Activated naive CD8-positive, alpha-beta T cell treated with anti-CD3 and anti-CD28 coated beads, Interleukin-2, amount 50 U/mL, for 24 hours (primary cell): Measurements from ENCODE around the gene APBA2.
"Not testable (repeated sequence)": the region's sequence is repeated elsewhere in the genome, so short reads cannot be mapped to it uniquely, and the experiment has no call there.

Experiments used
- ATAC-seq: fragments of 150-1000 bp; cut with Tn5 transposase; one replicate; pipeline ENCODE4 v1.10.0; 2021
- DNase-seq: peaks from one replicate; pipeline ENCODE4 v3.0.0; 2021
- H3K27ac Mint-ChIP-seq: one replicate; pipeline ENCODE4 v1.8.0; 2021; ENCODE audit warnings: mild to moderate bottlenecking, mixed read lengths
- H3K27me3 Mint-ChIP-seq: one replicate; pipeline ENCODE4 v1.8.0; 2021; ENCODE audit warnings: mixed read lengths
- H3K36me3 Mint-ChIP-seq: one replicate; pipeline ENCODE4 v1.8.0; 2021; ENCODE audit warnings: low read depth, mixed read lengths
- H3K4me1 Mint-ChIP-seq: one replicate; pipeline ENCODE4 v1.8.0; 2021; ENCODE audit warnings: mixed read lengths
- H3K4me3 Mint-ChIP-seq: one replicate; pipeline ENCODE4 v1.8.0; 2021; ENCODE audit warnings: mild to moderate bottlenecking, moderate library complexity, mixed read lengths
- H3K9me3 Mint-ChIP-seq: one replicate; pipeline ENCODE4 v1.8.0; 2021; ENCODE audit warnings: mixed read lengths

Gene APBA2

DNA sequence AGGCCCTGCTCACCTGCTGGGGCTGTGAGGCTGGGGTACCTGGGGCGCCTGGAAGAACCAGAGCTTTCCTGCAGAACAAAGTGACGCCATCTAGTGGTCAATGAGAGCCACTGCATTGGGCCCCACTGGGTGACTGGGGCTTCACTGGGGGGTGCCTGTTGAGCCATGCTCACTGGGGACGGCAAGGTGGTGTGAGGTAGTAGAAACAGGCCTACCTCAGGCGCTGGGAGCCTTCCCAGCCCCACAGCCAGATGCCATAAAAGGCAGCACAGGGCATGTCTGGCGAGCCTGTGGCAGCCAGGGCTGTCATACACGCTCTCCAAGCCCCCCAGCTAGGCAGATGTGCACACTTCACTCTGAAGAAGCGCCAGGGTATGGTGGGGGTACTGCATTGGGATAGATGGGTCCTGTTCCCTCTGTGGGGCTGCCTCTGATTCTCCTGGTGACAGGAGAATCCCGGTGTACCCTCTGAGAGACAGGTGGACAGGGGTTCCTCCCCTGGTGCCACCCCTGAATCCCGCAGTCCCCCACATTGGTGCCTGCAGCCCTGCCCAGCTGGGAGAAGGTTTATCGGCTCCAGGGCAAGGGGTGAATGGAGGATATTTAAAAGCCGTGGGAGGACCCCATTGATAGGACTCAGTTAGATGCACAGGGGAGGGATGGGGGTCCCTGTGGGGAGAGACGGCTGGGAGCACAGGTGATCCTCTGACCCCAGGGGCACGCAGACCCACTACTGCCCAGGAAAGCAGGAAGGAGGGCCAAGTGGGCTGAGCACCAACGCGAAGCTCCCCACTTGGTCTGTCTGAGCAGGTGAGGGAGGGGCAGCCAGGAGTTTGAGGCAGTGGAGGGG is 205.1 kb downstream of the APBA2 start:
- Mint-ChIP-seq H3K27me3 (no peaks in the 10 kb centered on the region), H3K4me1 (peaks cover 22% of the 10 kb centered on the region), H3K9me3 (no peaks in the 10 kb centered on the region), H3K4me3 (no peak overlapping the region), H3K36me3 (no peaks in the 10 kb centered on the region), H3K27ac (no peak overlapping the region)
- DNase-seq (peak; percentile 61), ATAC-seq (peak; percentile 26)

DNA sequence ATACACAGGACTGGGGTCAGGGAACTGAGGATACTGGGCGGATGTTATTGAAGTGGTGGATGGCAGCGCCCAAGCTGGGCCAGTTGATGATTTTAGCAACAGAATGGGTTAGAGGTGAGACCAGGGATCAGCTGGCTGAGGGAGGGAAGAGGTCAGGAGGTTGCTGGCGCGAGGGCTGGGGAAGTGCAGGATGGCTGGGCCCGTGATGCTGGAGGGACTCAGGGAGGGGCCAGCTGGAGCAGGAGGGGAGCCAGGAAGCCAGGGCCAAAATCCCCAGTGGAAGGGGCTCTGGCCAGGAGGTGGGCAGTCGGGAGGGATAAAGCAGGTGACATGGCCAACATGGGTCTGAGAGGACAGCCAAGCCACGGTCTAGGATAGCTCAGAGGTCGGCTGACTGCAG is 205.9 kb downstream of the APBA2 start:
- ATAC-seq (no peak), DNase-seq (no peak)
- no peak overlapping the region for H3K4me3 Mint-ChIP-seq
- no peaks in the 10 kb centered on the region for H3K9me3 Mint-ChIP-seq
- no peaks in the 10 kb centered on the region for H3K27me3 Mint-ChIP-seq
- no peak overlapping the region for H3K27ac Mint-ChIP-seq
- peaks cover 22% of the 10 kb centered on the region for H3K4me1 Mint-ChIP-seq
- no peaks in the 10 kb centered on the region for H3K36me3 Mint-ChIP-seq

DNA sequence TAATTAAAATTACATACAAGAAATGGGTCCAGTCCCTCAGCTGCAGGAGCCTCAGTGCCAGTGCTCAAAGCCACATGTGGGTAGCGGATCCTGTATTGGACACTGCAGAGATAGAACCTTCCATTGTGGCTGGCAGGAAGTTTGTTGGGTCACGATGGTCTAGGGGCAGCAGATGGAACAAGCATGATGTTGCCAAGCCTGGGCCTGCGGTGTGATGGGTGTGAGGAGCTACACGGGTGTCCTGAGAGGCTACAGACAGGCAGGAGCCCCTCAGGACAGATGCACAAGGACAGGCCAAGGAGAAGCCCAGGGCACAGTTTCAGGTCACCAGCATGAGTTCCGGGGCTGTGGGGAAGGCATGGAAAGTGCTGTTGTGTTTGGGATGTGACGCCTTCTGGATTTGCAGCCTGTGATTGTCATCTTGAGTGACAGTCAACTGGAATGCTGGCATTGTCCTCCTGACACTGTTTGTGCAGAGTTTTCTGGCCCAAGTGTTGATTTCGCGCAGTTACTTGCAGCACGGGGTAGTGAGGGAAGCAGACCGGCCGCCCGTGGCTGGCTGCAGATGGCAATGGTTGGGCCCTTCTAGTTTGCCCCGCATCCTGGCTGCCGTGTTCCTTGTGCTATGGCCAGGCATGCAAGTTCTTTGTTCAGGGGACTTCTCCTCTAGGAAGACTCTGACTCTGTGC is 206.7 kb downstream of the APBA2 start:
- H3K27ac Mint-ChIP-seq, result no peak overlapping the region
- H3K4me1 Mint-ChIP-seq, result peaks cover 22% of the 10 kb centered on the region
- H3K27me3 Mint-ChIP-seq, result no peaks in the 10 kb centered on the region
- H3K9me3 Mint-ChIP-seq, result no peaks in the 10 kb centered on the region
- DNase-seq (no peak), ATAC-seq (no peak)
- no peak overlapping the region for H3K4me3 Mint-ChIP-seq
- no peaks in the 10 kb centered on the region for H3K36me3 Mint-ChIP-seq

DNA sequence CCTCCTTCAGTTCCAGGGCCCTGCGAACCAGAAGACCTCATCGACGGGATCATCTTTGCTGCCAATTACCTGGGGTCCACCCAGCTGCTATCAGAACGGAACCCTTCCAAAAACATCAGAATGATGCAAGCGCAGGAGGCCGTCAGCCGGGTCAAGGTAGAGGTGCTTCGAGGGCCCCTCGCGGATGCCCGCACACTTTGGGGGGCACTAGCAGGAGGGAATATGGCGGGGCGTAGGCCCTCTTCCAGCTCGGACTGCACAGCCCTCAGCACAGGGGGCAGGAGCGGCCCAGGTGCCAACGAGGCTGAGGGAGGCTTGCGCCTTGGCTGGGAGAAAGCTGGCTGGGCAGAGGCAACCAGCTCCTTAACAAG is 207.3 kb downstream of the APBA2 start:
- Mint-ChIP-seq H3K9me3 (no peaks in the 10 kb centered on the region), H3K36me3 (no peaks in the 10 kb centered on the region), H3K27me3 (no peaks in the 10 kb centered on the region), H3K4me1 (peaks cover 17% of the 10 kb centered on the region), H3K4me3 (no peak overlapping the region), H3K27ac (no peak overlapping the region)
- DNase-seq (no peak), ATAC-seq (no peak)

DNA sequence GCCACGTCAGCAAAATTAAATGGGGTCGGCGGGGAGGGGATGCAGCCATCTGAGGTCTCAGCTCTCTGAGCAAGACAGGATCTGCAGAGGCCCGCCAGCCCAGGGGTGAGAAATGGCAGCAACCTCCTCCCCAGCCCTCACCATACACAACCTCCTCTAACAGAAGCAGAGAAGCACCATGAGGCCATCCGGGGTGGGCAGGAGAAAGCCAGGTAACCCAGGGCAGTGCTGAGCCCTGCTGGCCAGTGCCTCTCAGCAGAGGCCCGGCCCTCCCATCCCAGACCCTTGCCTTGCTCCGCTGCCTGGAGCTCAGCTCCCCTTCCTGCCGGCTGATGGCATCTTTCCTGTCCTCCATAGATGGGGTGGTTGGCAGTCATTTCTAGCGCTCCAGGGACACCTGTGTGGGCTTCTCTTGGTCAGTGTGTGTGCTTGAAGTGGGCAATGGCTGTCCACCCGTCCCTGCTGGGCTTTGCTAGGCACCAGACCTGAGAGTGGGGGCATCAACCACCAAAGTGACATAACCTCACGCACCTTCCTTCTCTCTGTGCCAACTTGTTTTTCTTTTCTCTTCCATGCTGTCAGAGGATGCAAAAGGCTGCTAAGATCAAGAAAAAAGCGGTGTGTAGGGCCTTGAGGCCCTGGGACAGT is 208.0 kb downstream of the APBA2 start:
- H3K9me3 Mint-ChIP-seq, result no peaks in the 10 kb centered on the region
- no peaks in the 10 kb centered on the region for H3K36me3 Mint-ChIP-seq
- no peaks in the 10 kb centered on the region for H3K27me3 Mint-ChIP-seq
- no peak overlapping the region for H3K4me3 Mint-ChIP-seq
- no peak for DNase-seq
- peaks cover 10% of the 10 kb centered on the region for H3K4me1 Mint-ChIP-seq
- H3K27ac Mint-ChIP-seq, result no peak overlapping the region
- ATAC-seq, result no peak

DNA sequence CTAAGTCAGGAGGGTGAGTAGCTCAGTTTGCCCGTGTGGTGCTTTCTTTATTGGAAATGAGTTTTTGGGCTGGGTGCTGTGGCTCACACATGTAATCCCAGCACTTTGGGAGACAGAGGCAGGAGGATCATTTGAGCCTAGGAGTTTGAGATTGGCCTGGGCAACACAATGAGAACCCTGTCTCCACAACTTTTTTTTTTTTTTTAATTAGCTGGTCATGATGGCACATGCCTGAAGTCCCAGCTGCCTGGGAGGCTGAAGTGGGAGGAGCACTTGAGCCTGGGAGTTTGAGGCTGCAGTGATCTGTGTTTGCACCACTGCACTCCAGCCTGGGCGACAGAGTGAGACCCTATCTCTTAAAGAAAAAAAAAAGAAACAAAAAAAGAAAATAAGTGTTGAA is 208.9 kb downstream of the APBA2 start:
- DNase-seq (no peak), ATAC-seq (no peak)
- H3K36me3 Mint-ChIP-seq, result no peaks in the 10 kb centered on the region
- H3K27ac Mint-ChIP-seq, result no peak overlapping the region
- H3K4me1 Mint-ChIP-seq, result peaks cover 7% of the 10 kb centered on the region
- no peak overlapping the region for H3K4me3 Mint-ChIP-seq
- H3K27me3 Mint-ChIP-seq, result no peaks in the 10 kb centered on the region
- H3K9me3 Mint-ChIP-seq, result no peaks in the 10 kb centered on the region

DNA sequence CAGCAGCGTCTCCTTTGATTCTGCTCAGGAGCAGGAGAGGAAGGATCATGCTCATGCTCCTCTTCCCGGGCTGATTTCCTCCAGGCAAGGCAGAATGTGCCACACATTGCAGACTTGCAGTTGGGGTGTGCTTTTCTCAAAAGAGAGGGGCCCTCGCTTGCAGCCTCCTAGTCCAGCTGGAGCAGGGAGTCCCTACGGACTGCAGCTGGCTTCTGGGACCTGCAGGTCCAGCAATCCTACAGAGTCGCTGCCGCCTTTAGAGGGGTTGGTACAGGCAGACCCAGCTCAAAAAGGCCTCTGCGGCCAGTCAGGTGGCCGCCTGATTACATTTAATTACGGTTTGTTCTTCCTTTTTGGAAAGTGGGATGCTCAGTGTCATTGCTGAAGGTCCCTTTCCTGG is 210.0 kb downstream of the APBA2 start:
- no peaks in the 10 kb centered on the region for H3K9me3 Mint-ChIP-seq
- DNase-seq (no peak), ATAC-seq (no peak)
- H3K4me1 Mint-ChIP-seq, result no peaks in the 10 kb centered on the region
- H3K4me3 Mint-ChIP-seq, result no peak overlapping the region
- H3K27ac Mint-ChIP-seq, result no peak overlapping the region
- no peaks in the 10 kb centered on the region for H3K27me3 Mint-ChIP-seq
- no peaks in the 10 kb centered on the region for H3K36me3 Mint-ChIP-seq

DNA sequence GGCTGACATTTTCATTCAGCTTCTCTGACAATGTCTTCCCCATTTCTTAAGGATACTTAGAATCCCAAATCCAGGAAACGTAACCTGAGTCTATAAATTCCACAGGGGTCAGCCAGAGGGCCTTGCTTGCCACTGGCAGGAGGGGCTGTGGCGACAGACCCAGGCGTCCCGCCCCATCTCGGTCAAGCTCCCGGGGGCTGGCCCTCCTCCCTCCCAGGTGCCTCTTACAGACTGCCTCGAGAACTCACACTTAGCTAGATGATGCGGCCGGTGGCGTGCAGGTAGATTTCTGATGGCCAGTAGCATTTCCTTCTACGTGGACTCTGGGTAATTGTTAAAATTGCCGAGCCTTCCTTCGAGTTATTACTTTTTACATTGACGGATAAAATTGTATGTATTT is 211.4 kb downstream of the APBA2 start:
- H3K36me3 Mint-ChIP-seq, result no peaks in the 10 kb centered on the region
- no peaks in the 10 kb centered on the region for H3K4me1 Mint-ChIP-seq
- H3K4me3 Mint-ChIP-seq, result no peak overlapping the region
- DNase-seq, result no peak
- no peaks in the 10 kb centered on the region for H3K9me3 Mint-ChIP-seq
- no peak for ATAC-seq
- no peak overlapping the region for H3K27ac Mint-ChIP-seq
- H3K27me3 Mint-ChIP-seq, result no peaks in the 10 kb centered on the region

DNA sequence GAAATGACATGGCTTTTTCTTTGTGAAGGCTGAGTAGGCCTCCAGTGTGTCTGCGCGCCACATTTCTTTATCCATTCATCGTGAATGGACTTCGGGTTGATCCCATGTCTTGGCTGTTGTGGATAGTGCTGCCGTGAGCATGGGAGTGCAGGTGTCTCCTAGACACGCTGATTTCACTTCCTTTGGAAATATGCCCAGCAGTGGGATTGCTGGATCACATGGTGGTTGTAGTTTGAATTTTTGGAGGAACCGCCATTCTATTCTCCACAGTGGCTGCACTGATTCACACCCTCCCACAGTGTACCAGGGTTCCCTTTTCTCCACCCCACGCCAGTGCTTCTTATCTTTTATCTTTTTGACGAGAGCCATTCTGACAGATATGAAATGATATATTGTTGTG is 212.2 kb downstream of the APBA2 start:
- H3K27me3 Mint-ChIP-seq, result no peaks in the 10 kb centered on the region
- no peaks in the 10 kb centered on the region for H3K36me3 Mint-ChIP-seq
- H3K4me3 Mint-ChIP-seq, result no peak overlapping the region
- ATAC-seq, result no peak
- no peaks in the 10 kb centered on the region for H3K9me3 Mint-ChIP-seq
- no peaks in the 10 kb centered on the region for H3K4me1 Mint-ChIP-seq
- H3K27ac Mint-ChIP-seq, result no peak overlapping the region
- no peak for DNase-seq

DNA sequence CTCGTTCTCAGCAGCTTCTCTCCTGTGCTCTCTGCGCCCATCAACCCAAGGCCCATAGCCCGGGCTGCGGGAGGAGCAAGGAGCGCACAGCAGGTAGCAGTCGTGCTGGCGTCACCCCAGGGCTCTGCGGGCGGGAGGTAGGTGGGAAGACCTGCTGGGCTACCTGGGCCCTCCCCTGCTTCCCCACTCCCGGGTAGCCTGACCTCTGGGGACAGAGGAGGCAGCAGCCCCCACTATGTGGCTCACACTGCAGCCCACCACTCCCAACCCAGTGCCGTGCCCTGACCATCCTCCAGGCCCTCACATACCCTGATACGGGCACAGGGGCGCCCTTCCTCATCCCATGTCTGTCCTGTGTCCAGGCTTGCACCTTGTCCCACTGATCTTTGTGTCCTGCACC is 212.9 kb downstream of the APBA2 start:
- H3K27ac Mint-ChIP-seq, result no peak overlapping the region
- ATAC-seq (no peak), DNase-seq (no peak)
- no peaks in the 10 kb centered on the region for H3K36me3 Mint-ChIP-seq
- no peaks in the 10 kb centered on the region for H3K4me1 Mint-ChIP-seq
- no peak overlapping the region for H3K4me3 Mint-ChIP-seq
- H3K27me3 Mint-ChIP-seq, result no peaks in the 10 kb centered on the region
- no peaks in the 10 kb centered on the region for H3K9me3 Mint-ChIP-seq

DNA sequence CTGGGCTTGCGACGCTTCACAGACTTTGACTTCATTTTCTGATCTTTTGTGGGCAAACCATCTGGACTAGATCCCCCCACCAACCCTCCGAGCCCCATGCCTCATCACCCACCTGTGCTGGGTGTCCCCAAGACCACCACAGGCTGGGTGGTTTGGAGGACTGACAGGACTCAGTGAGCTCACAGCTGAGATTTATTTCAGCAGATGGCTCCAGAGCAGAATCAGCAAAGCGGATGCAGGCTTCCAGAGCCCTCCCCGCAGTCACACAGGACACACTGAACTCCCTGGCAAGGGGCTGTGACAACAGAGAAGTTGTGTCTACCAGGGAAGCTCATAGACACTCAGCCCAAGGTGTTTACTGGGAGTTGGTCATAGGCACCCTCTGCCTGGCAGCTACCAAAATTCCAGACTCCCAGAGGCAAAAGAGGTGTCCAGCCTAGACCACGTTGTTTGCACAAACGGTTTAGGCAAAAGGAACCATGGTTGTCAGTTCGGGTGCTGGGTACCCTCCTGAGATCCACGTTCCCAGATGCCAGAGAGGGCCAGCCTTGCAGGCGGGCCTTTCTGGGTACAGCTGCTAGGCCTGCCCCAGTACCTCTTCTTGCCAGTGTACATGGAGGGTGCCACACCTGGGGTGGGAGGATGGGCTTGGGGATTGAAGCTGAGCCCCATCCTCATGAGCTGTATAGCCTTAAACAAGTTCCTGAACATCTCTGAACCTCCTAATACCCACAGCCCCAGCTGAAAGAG is 213.5 kb downstream of the APBA2 start:
- DNase-seq (no peak), ATAC-seq (no peak)
- Mint-ChIP-seq H3K4me1 (no peaks in the 10 kb centered on the region), H3K4me3 (no peak overlapping the region), H3K36me3 (no peaks in the 10 kb centered on the region), H3K9me3 (no peaks in the 10 kb centered on the region), H3K27ac (no peak overlapping the region), H3K27me3 (no peaks in the 10 kb centered on the region)

DNA sequence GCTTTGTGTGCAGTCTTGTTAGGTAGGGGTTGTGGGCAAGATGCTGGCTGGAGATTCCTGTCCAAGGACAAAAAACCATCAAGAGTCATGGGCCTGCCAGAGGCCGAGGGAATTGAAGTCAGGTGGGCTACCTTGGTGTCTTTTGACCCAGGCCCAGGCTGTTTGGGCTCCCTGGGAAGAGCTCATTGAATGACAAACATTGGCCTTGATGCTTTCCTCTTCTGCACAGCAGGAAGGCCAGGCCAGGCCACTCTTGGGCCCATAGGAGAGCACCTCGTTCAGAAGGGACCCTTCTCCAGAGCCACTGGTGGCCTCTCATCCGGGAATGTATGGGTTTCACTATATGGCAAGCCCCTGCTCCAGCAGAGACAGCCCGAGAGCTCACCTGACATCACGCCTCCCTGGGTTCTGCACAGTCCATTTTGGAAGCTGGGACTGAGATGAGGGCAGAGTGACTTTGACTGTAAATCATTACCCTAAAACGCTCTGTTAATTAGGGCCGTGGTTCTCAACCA is 214.8 kb downstream of the APBA2 start:
- Mint-ChIP-seq H3K4me1 (no peaks in the 10 kb centered on the region), H3K4me3 (no peak overlapping the region), H3K27ac (no peak overlapping the region), H3K36me3 (no peaks in the 10 kb centered on the region), H3K27me3 (no peaks in the 10 kb centered on the region), H3K9me3 (no peaks in the 10 kb centered on the region)
- ATAC-seq, result no peak
- no peak for DNase-seq

DNA sequence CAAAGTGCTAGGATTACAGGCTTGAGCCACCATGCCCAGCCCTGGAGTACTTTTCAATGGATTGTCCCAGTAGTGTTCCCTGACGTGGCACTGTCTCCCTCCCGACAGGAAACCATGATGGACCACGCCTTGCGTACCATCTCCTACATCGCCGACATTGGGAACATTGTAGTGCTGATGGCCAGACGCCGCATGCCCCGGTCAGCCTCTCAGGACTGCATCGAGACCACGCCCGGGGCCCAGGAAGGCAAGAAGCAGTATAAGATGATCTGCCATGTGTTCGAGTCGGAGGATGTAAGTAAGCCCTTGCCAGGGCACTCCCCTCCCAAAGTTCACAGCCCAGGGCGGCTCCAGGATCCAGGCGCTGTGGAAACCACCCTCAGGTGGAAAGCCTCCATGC is 215.7 kb downstream of the APBA2 start:
- Mint-ChIP-seq H3K4me3 (no peak overlapping the region), H3K36me3 (no peaks in the 10 kb centered on the region), H3K27ac (no peak overlapping the region), H3K27me3 (no peaks in the 10 kb centered on the region), H3K9me3 (no peaks in the 10 kb centered on the region), H3K4me1 (no peaks in the 10 kb centered on the region)
- DNase-seq (no peak), ATAC-seq (no peak)

DNA sequence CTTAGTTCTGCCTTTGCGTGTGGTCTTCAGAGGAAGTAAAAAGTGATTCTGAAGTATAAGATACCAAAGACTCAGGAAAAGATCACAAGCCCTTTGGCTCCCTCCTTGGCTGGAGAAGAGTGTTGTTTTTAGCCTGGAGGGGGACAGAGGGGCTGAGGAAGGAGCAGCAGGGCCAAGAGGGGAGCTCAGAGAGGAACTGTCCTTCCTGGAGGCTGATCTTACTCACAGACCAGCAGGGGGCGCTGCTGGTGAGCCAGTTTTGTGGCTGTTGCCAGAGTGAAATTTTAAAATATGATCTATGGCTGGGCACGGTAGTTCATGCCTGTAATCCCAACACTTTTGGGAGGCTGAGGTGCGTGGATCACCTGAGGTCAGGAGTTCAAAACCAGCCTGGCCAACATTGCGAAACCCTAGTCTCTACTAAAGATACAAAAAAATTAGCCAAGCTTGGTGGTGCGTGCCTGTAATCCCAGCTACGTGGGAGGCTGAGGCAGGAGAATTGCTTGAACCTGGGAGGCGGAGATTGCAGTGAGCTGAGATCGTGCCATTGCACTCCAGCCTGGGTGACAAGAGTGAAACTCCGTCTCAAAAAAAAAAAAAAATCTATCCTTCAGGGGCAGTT is 216.5 kb downstream of the APBA2 start:
- not testable (repeated sequence) for H3K4me3 Mint-ChIP-seq, H3K36me3 Mint-ChIP-seq, H3K4me1 Mint-ChIP-seq, H3K27ac Mint-ChIP-seq, H3K27me3 Mint-ChIP-seq, H3K9me3 Mint-ChIP-seq, ATAC-seq
- peak; percentile 70 for DNase-seq
